OCI-LY3 (cell line): ENCODE measurements around the gene PTGDR.
A peak's percentile ranks its signal among the peaks of the same experiment; 100 is the strongest.

Experiments used
- H2AFZ ChIP-seq: fragments of 200-600, 300-600 bp; shearing (Covaris generic); 2 replicates; pipeline ENCODE4 v1.6.0; 2014; ENCODE audit warnings: antibody characterized with exemption, low read depth, low read length
- H3K27ac ChIP-seq: fragments of 200-600, 300-600 bp; sonication (generic); 2 replicates; pipeline ENCODE4 v1.5.1; 2014; ENCODE audit warnings: mild to moderate bottlenecking, low read length, moderate library complexity, mixed read lengths
- H3K27me3 ChIP-seq: fragments of 200-600, 300-600 bp; sonication (generic); 2 replicates; pipeline ENCODE4 v1.6.1; 2014; ENCODE audit warnings: low read depth, low read length, mixed read lengths
- H3K36me3 ChIP-seq: fragments of 200-600, 300-600 bp; sonication (generic); replicated peaks from 2 replicates; pipeline ENCODE3; 2014; ENCODE audit warnings: low read depth, low read length, mixed read lengths
- H3K4me1 ChIP-seq: fragments of 300-600, 200-600 bp; sonication (generic); 2 replicates; pipeline ENCODE4 v1.6.1; 2014; ENCODE audit warnings: low read length, mixed read lengths
- H3K4me2 ChIP-seq: fragments of 200-600, 300-600 bp; sonication (generic); 2 replicates; pipeline ENCODE4 v1.6.1; 2014; ENCODE audit warnings: low read length, mixed read lengths
- H3K4me3 ChIP-seq: fragments of 300-600, 200-600 bp; sonication (generic); 2 replicates; pipeline ENCODE4 v1.5.1; 2014; ENCODE audit warnings: antibody characterized with exemption, mild to moderate bottlenecking, low read length, moderate library complexity
- H3K79me2 ChIP-seq: fragments of 300-600, 200-600 bp; shearing (Covaris generic); 2 replicates; pipeline ENCODE4 v1.6.1; 2014; ENCODE audit warnings: mild to moderate bottlenecking, low read length, mixed read lengths
- H3K9ac ChIP-seq: fragments of 300-600, 200-600 bp; shearing (Covaris generic); 2 replicates; pipeline ENCODE4 v1.6.0; 2014; ENCODE audit warnings: mild to moderate bottlenecking, low read length, moderate library complexity
- H3K9me3 ChIP-seq: fragments of 200-600, 300-600 bp; shearing (Covaris generic); 2 replicates; pipeline ENCODE4 v1.6.1; 2014; ENCODE audit warnings: low read length, mixed read lengths; ENCODE audit not compliant: insufficient read depth
- H4K20me1 ChIP-seq: fragments of 200-600, 300-600 bp; sonication (generic); 2 replicates; pipeline ENCODE4 v1.6.1; 2016; ENCODE audit warnings: low read length, mixed read lengths; ENCODE audit not compliant: insufficient read depth
- CTCF ChIP-seq: fragments of 200-600, 300-600 bp; sonication (generic); IDR thresholded peaks from 2 replicates; pipeline ENCODE4 v1.5.1; 2014; ENCODE audit warnings: antibody characterized with exemption, low read length, low read depth
- EZH2phosphoT487 ChIP-seq: fragments of 200-600 bp; shearing (Covaris generic); IDR thresholded peaks from 2 replicates; pipeline ENCODE4 v1.6.1; 2018; ENCODE audit warnings: antibody characterized with exemption, mixed run types, low read depth

PTGDR gene

DNA sequence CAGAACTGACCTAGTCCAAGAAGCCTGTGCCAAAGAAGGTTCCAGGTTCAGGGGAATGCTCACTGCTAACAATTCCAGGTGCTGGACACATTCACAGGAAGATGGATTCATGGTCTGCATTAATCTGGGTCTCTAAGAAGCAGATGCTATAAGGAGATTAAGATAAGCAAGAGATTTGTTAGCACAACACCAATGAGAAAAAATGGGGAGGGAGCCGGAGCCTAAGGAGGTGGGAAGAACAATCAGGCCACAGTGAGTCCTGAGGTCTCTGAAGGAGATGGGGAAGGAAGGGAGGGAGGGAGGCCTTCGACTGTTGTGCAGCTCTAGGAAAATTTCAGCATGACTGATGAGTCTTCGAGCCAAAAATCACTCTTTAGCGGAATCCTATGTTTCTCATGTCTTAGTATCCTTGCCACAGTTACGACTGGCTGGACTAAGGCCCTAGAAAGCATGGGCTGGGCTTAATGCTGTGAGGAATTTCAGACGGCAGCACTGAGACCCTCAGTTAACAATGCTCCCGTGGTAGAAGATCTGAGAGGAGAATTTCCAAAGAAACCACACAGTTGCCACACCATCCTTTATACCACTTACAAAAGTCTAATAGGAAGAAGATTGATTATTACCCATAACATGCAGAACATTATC lies 31.5 kb upstream of the PTGDR start:
- no peaks in the 10 kb centered on the region for H3K36me3 ChIP-seq
- peak overlapping the region; percentile 70 for H3K27ac ChIP-seq
- H4K20me1 ChIP-seq: no peaks in the 10 kb centered on the region
- TF ChIP-seq CTCF: no peak
- TF ChIP-seq EZH2phosphoT487: no peak
- H2AFZ ChIP-seq: no peak overlapping the region
- H3K9me3 ChIP-seq: peaks cover 11% of the 10 kb centered on the region; the same call in 1 of the 2 replicates
- no peaks in the 10 kb centered on the region for H3K79me2 ChIP-seq
- H3K4me3 ChIP-seq: peak overlapping the region; percentile 36; the same call in 1 of the 2 replicates
- H3K9ac ChIP-seq: peak overlapping the region; percentile 39
- H3K4me1 ChIP-seq: peaks cover 69% of the 10 kb centered on the region
- H3K27me3 ChIP-seq: no peaks in the 10 kb centered on the region
- H3K4me2 ChIP-seq: peak overlapping the region; percentile 70

GRCh38 chr14:52238682-52239081 lies 28.8 kb upstream of the PTGDR start:
- Histone ChIP-seq H2AFZ (no peak overlapping the region), H4K20me1 (no peaks in the 10 kb centered on the region), H3K36me3 (no peaks in the 10 kb centered on the region), H3K9ac (no peak overlapping the region), H3K4me2 (no peak overlapping the region), H3K27ac (no peak overlapping the region), H3K79me2 (no peaks in the 10 kb centered on the region), H3K27me3 (no peaks in the 10 kb centered on the region), H3K4me3 (no peak overlapping the region), H3K9me3 (peaks cover 11% of the 10 kb centered on the region; the same call in 1 of the 2 replicates), H3K4me1 (peaks cover 82% of the 10 kb centered on the region)
- no peak for TF ChIP-seq EZH2phosphoT487
- no peak for TF ChIP-seq CTCF

GRCh38 chr14:52240623-52241022 lies 26.9 kb upstream of the PTGDR start:
- peak overlapping the region; percentile 85 for H3K4me2 ChIP-seq
- TF ChIP-seq CTCF (no peak), EZH2phosphoT487 (no peak)

GRCh38 chr14:52241087-52241793 lies 26.3 kb upstream of the PTGDR start:
- Histone ChIP-seq H3K9me3 (peaks cover 11% of the 10 kb centered on the region; the same call in 1 of the 2 replicates), H3K79me2 (no peaks in the 10 kb centered on the region), H3K9ac (peak overlapping the region; percentile 64), H3K4me3 (peak overlapping the region; percentile 58), H3K27ac (peak overlapping the region; percentile 99), H4K20me1 (no peaks in the 10 kb centered on the region), H3K4me2 (peak overlapping the region; percentile 85), H2AFZ (peak overlapping the region; percentile 57; the same call in 1 of the 2 replicates), H3K36me3 (peaks cover 1% of the 10 kb centered on the region), H3K4me1 (peaks cover 80% of the 10 kb centered on the region), H3K27me3 (no peaks in the 10 kb centered on the region)
- no peak for TF ChIP-seq CTCF
- no peak for TF ChIP-seq EZH2phosphoT487

More at GRCh38 chr14:52240623-52241022, 26.9 kb upstream of the PTGDR start:
- H3K79me2 ChIP-seq: no peaks in the 10 kb centered on the region
- H3K36me3 ChIP-seq: no peaks in the 10 kb centered on the region
- H3K4me3 ChIP-seq: peak overlapping the region; percentile 58
- peak overlapping the region; percentile 57 for H2AFZ ChIP-seq
- peaks cover 80% of the 10 kb centered on the region for H3K4me1 ChIP-seq
- peaks cover 11% of the 10 kb centered on the region; the same call in 1 of the 2 replicates for H3K9me3 ChIP-seq
- H3K9ac ChIP-seq: peak overlapping the region; percentile 64
- no peaks in the 10 kb centered on the region for H3K27me3 ChIP-seq
- no peaks in the 10 kb centered on the region for H4K20me1 ChIP-seq
- H3K27ac ChIP-seq: peak overlapping the region; percentile 99
